Measurements from ENCODE around the gene BZW1. TPM values are rescaled to one million over a fixed set of nuclear protein-coding genes. Genes with fewer than 3 reads are reported as not detected.

Gene BZW1
- total RNA-seq, 4 donors from 2014 or later, result 179 to 285 (median 244) TPM

DNA sequence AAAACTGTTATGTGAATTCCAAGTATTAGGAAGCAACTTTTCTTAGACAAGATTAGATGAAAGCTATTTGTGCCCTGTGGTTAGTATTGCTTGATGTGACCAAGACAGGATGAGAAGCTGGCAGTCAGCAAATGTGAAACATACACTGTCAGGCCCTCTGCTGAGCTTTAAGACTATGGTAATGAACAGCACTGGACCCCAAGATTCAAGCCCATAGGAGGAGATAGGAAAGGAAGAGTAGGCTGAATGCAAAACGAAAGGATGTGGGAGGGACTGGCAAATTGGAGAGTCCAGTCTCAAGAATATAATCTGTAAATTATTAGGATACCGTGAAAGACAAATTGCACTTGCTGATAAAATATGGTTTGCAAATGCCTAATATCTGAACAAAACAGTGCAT is 16.4 kb downstream of the BZW1 start:
- Histone ChIP-seq H3K27ac (no peak overlapping the region), H3K36me3 (peaks cover 0 to 21% (median 0%) of the 10 kb centered on the region in 3 donors), H3K4me1 (peaks cover 0 to 14% (median 0%) of the 10 kb centered on the region in 4 donors), H3K27me3 (no peaks in the 10 kb centered on the region), H3K4me3 (no peak overlapping the region), H3K9me3 (no peaks in the 10 kb centered on the region)
- DNase-seq (ENCODE audit: low spot score in 2 of 2), result no peak
- 77 to 79% methylated on average over 2 of the region's 2 CpGs for WGBS, 2 donors
- TF ChIP-seq, protein P1, sequence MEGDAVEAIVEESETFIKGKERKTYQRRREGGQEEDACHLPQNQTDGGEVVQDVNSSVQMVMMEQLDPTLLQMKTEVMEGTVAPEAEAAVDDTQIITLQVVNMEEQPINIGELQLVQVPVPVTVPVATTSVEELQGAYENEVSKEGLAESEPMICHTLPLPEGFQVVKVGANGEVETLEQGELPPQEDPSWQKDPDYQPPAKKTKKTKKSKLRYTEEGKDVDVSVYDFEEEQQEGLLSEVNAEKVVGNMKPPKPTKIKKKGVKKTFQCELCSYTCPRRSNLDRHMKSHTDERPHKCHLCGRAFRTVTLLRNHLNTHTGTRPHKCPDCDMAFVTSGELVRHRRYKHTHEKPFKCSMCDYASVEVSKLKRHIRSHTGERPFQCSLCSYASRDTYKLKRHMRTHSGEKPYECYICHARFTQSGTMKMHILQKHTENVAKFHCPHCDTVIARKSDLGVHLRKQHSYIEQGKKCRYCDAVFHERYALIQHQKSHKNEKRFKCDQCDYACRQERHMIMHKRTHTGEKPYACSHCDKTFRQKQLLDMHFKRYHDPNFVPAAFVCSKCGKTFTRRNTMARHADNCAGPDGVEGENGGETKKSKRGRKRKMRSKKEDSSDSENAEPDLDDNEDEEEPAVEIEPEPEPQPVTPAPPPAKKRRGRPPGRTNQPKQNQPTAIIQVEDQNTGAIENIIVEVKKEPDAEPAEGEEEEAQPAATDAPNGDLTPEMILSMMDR (IDR thresholded peaks at IDR 0.05), result no peak
- TF ChIP-seq EP300 (IDR thresholded peaks at IDR 0.05) (no peak), POLR2A (IDR thresholded peaks at IDR 0.05) (no peak)

DNA sequence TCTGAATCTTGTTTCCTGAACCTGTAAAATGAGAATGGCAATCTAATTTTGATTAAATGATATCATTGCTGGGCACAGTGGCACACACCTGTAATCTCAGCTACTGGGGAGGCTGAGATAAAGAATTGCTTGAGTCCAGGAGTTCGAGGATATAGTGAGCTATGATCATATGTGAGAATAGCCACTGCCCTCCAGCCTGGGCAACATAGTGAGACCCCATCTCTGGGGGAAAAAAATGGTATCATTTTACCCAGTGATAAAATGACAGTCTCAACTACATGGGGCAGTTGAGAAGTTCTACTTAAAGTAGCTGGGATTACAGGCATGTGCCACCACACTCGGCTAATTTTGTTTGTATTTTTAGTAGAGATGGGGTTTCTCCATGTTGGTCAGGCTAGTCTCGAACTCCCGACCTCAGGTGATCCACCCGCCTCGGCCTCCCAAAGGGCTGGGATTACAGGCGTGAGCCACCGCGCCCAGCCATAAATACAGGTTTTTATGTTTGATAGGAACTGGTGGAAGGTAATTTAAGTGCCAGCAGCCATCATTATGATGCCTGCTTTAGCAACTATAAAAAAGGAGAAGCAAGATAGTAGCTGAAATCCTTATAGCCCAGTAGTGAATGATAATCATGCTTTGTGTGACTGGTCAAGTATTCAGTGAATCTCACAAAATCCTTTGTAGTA is 17.0 kb downstream of the BZW1 start:
- Histone ChIP-seq H3K36me3 (peaks cover 0 to 20% (median 0%) of the 10 kb centered on the region in 3 donors), H3K4me1 (peaks cover 0 to 14% (median 0%) of the 10 kb centered on the region in 4 donors), H3K4me3 (no peak overlapping the region), H3K9me3 (no peaks in the 10 kb centered on the region), H3K27me3 (no peaks in the 10 kb centered on the region), H3K27ac (no peak overlapping the region)
- no peak for DNase-seq (ENCODE audit: low spot score in 2 of 2)
- 90 to 93% methylated on average over 9 of the region's 9 CpGs for WGBS, 2 donors
- TF ChIP-seq EP300 (IDR thresholded peaks at IDR 0.05), result no peak
- TF ChIP-seq, protein P1 (IDR thresholded peaks at IDR 0.05), result no peak
- no peak for TF ChIP-seq POLR2A (IDR thresholded peaks at IDR 0.05)

DNA sequence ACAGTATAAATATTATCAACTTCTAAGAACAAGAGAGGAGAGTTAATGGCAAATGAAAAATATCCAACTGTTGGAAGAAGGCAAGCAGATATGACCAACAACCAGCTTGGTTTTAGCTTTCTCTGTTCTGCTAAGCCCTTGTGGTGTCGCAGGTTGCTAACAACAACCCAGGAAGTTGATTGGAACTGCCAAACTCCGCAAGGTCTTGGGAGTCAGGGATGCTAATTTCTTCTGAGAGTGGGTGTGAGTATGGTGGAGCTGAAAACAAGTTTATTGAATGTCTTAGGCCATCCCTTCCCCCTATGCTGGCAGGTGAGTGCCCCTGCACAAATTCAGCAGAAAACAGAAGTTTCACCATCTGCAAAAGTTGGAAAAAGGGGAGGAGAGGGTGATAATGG is 17.5 kb downstream of the BZW1 start:
- TF ChIP-seq EP300 (IDR thresholded peaks at IDR 0.05), result no peak
- TF ChIP-seq, protein P1 (IDR thresholded peaks at IDR 0.05), result no peak
- TF ChIP-seq POLR2A (IDR thresholded peaks at IDR 0.05), result no peak
- WGBS, 2 donors, result 93 to 94% methylated on average over 2 of the region's 2 CpGs
- peaks cover 0 to 14% (median 0%) of the 10 kb centered on the region in 3 donors for H3K36me3 ChIP-seq
- H3K4me1 ChIP-seq, result peaks cover 0 to 14% (median 0%) of the 10 kb centered on the region in 4 donors
- no peaks in the 10 kb centered on the region for H3K27me3 ChIP-seq
- no peak overlapping the region for H3K4me3 ChIP-seq
- no peaks in the 10 kb centered on the region for H3K9me3 ChIP-seq
- no peak overlapping the region for H3K27ac ChIP-seq
- DNase-seq (ENCODE audit: low spot score in 2 of 2), result no peak

DNA sequence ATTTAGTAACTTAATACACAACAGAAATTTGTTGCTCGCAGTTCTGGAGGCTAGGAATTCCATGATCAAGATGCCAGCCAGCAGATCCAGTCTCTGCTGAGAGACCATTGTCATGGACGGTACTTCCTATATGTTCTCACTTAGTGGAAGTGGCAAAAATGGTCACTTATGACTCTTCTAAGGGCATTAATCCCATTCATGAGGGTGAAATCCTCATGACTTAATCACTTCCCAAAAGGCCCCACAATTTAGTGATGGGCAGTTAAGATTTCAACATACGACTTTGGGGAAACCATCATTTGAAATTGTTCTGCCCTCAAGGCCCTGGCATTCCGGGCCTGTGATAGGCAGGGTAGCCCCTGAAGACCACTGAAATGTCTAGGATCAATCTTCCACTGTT is 23.0 kb downstream of the BZW1 start:
- H3K9me3 ChIP-seq, result peaks cover 0 to 12% (median 4%) of the 10 kb centered on the region in 4 donors
- WGBS, 2 donors, result 87 to 88% methylated on average over 4 of the region's 4 CpGs
- TF ChIP-seq EP300 (IDR thresholded peaks at IDR 0.05) (no peak), POLR2A (IDR thresholded peaks at IDR 0.05) (no peak)
- TF ChIP-seq, protein P1 (IDR thresholded peaks at IDR 0.05), result no peak
- no peak overlapping the region for H3K4me3 ChIP-seq
- H3K27ac ChIP-seq, result no peak overlapping the region
- no peaks in the 10 kb centered on the region for H3K27me3 ChIP-seq
- no peak for DNase-seq (ENCODE audit: low spot score in 2 of 2)
- no peaks in the 10 kb centered on the region for H3K4me1 ChIP-seq
- no peaks in the 10 kb centered on the region for H3K36me3 ChIP-seq

DNA sequence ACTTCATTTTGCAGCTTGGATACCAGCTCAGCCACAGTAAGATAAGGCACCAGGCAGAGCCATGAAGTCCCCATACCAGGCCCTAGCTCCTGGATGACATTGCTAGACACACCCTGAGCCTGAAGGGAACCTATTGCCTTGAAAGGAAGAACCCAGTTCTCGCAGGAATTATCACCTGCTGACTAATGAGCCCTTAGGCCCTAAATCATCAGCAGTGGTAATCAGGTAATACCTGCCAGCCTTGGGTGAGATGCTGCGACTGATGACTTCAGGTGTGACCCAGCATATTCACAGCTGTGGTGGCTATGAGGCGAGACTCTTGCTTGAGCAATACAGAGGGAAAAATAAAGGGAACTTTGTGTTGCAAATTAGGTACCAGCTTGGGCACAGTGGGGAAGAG is 27.8 kb downstream of the BZW1 start:
- H3K27ac ChIP-seq, result no peak overlapping the region
- H3K4me3 ChIP-seq, result no peak overlapping the region
- H3K9me3 ChIP-seq, result peaks cover 0 to 12% (median 4%) of the 10 kb centered on the region in 4 donors
- no peaks in the 10 kb centered on the region for H3K4me1 ChIP-seq
- WGBS, 2 donors, result 88 to 90% methylated on average over 3 of the region's 3 CpGs
- no peak for DNase-seq (ENCODE audit: low spot score in 2 of 2)
- H3K27me3 ChIP-seq, result no peaks in the 10 kb centered on the region
- TF ChIP-seq EP300 (IDR thresholded peaks at IDR 0.05), result no peak
- TF ChIP-seq, protein P1 (IDR thresholded peaks at IDR 0.05), result no peak
- no peak for TF ChIP-seq POLR2A (IDR thresholded peaks at IDR 0.05)
- H3K36me3 ChIP-seq, result no peaks in the 10 kb centered on the region

Data from tibial nerve (tissue), 4 donors.